Keratinocyte (primary cell): ENCODE results near the gene FSIP1. TPM values are rescaled to one million over a fixed set of nuclear protein-coding genes. Genes with fewer than 3 reads are reported as not detected.

ENCODE experiments used
- DNase-seq: peaks from one replicate; pipeline ENCODE4 v3.0.0-alpha.2; 2011; ENCODE audit warnings: low read depth, missing footprints, low spot score
- FAIRE-seq: peaks from 2 replicates; lab custom pipeline; 2011; peaks lifted over from hg19 to GRCh38; lab: Jason Lieb, UNC
- H2AFZ ChIP-seq: 2 replicates; pipeline ENCODE4 v1.6.0; 2012; ENCODE audit warnings: low read length, control low read depth, inconsistent platforms; ENCODE audit not compliant: control insufficient read depth
- H3K27ac ChIP-seq: 2 replicates; pipeline ENCODE4 v1.5.1; 2011; ENCODE audit warnings: low read length; ENCODE audit not compliant: control insufficient read depth, insufficient read depth
- H3K27me3 ChIP-seq: 3 replicates; pipeline ENCODE4 v1.6.0; 2011; ENCODE audit warnings: low read length; ENCODE audit not compliant: control insufficient read depth, insufficient read depth; ENCODE audit errors: extremely low read depth
- H3K36me3 ChIP-seq, 2 experiments: 2 replicates in 1 of 2; 3 replicates in 1 of 2; pipeline ENCODE4 v1.5.1; 2011; ENCODE audit warnings: low read length in 2 of 2, mild to moderate bottlenecking in 1 of 2; ENCODE audit not compliant: control insufficient read depth in 2 of 2, insufficient read depth in 2 of 2; ENCODE audit errors: extremely low read depth in 1 of 2
- H3K4me1 ChIP-seq: 3 replicates; pipeline ENCODE4 v1.5.1; 2011; ENCODE audit warnings: low read length; ENCODE audit not compliant: control insufficient read depth, insufficient read depth; ENCODE audit errors: extremely low read depth
- H3K4me2 ChIP-seq: 3 replicates; pipeline ENCODE4 v1.6.0; 2011; ENCODE audit warnings: low read depth, low read length; ENCODE audit not compliant: control insufficient read depth, insufficient read depth; ENCODE audit errors: extremely low read depth
- H3K4me3 ChIP-seq, 3 experiments: fragments of 200-600 bp in 1 of 3; sonication (generic) in 1 of 3; 2 replicates in 2 of 3; 3 replicates in 1 of 3; pipeline ENCODE4 v1.5.1; 2011 to 2016; ENCODE audit warnings: low read length in 3 of 3, mild to moderate bottlenecking in 3 of 3, control low read depth in 2 of 3, inconsistent platforms in 1 of 3, low read depth in 1 of 3, mixed read lengths in 1 of 3, mixed run types in 1 of 3, moderate library complexity in 1 of 3; ENCODE audit not compliant: control insufficient read depth in 2 of 3, insufficient read depth in 2 of 3; ENCODE audit errors: extremely low read depth in 1 of 3
- H3K79me2 ChIP-seq: 2 replicates; pipeline ENCODE4 v1.6.0; 2012; ENCODE audit warnings: low read length; ENCODE audit not compliant: control insufficient read depth, insufficient read depth
- H3K9ac ChIP-seq: 3 replicates; pipeline ENCODE4 v1.6.0; 2011; ENCODE audit warnings: low read length; ENCODE audit not compliant: control insufficient read depth, insufficient read depth; ENCODE audit errors: extremely low read depth
- H3K9me1 ChIP-seq: 3 replicates; pipeline ENCODE4 v1.6.0; 2011; ENCODE audit warnings: low read length; ENCODE audit not compliant: control insufficient read depth, insufficient read depth; ENCODE audit errors: extremely low read depth
- H3K9me3 ChIP-seq: 2 replicates; pipeline ENCODE4 v1.5.1; 2012; ENCODE audit warnings: low read depth, low read length; ENCODE audit not compliant: control insufficient read depth
- H4K20me1 ChIP-seq: 3 replicates; pipeline ENCODE4 v1.6.0; 2011; ENCODE audit warnings: low read length; ENCODE audit not compliant: control insufficient read depth, insufficient read depth; ENCODE audit errors: extremely low read depth
- CTCF ChIP-seq, 3 experiments: IDR thresholded peaks in 1 of 3; conservative IDR thresholded peaks in 1 of 3; optimal IDR thresholded peaks in 1 of 3; 2 replicates in 2 of 3; 3 replicates in 1 of 3; pipeline versions ENCODE3 to v1.5.1; 2011; ENCODE audit warnings: low read length in 3 of 3, mild to moderate bottlenecking in 3 of 3, moderate library complexity in 2 of 3, control low read depth in 1 of 3, inconsistent platforms in 1 of 3; ENCODE audit not compliant: insufficient read depth in 2 of 3; ENCODE audit errors: extremely low read depth in 1 of 3
- EZH2 ChIP-seq: IDR thresholded peaks from one replicate; pipeline ENCODE4 v1.6.1; 2012; ENCODE audit warnings: inconsistent platforms, mild to moderate bottlenecking, low read length, moderate library complexity
- dilution Hi-C: fragments of 300-500 bp; cut with MboI; formaldehyde crosslinking; loops from one replicate; pipeline ENCODE4 v1.7.0; 2020; ENCODE audit warnings: low sequenced_read_pairs; ENCODE audit not compliant: extremely low pct_ligation_motif_present
- polyA plus RNA-seq, 5 experiments: library from polyadenylated mRNA; depleted of rRNA in 3 of 5; stranded (reverse) in 3 of 5; stranded (forward) in 1 of 5; unstranded in 1 of 5; fragments of >200 nt; gene quantifications; 1 replicate in 1 of 5; 2 replicates in 3 of 5; 3 replicates in 1 of 5; pipeline versions ENCODE4 v1.2.1 to v1.2.3, GENCODE V29; 2011 to 2012; ENCODE audit warnings: missing spikeins in 2 of 5, low read depth in 1 of 5, low replicate concordance in 1 of 5

The FSIP1 gene
- polyA plus RNA-seq, 1 donor (not counting 4 experiments of a cell fraction or from before 2014, with no cell fraction given), result 1.5 TPM

- Histone ChIP-seq H2AFZ (no peak overlapping the region), H3K4me3 (no peak overlapping the region), H3K4me2 (no peak overlapping the region), H3K27me3 (no peaks in the 10 kb centered on the region), H3K9me3 (no peaks in the 10 kb centered on the region), H3K4me1 (peaks cover 3% of the 10 kb centered on the region), H3K36me3 (no peaks in the 10 kb centered on the region), H3K9me1 (no peaks in the 10 kb centered on the region), H3K9ac (no peak overlapping the region), H3K27ac (no peak overlapping the region), H4K20me1 (no peaks in the 10 kb centered on the region), H3K79me2 (no peaks in the 10 kb centered on the region)
- DNase-seq, result no peak
- TF ChIP-seq CTCF (optimal IDR thresholded peaks at IDR 0.05 in 1 of 3, IDR thresholded peaks at IDR 0.05 in 1 of 3, conservative IDR thresholded peaks at IDR 0.05 in 1 of 3; ENCODE audit: extremely low read depth in 1 of 3, insufficient read depth in 2 of 3, low read length in 3 of 3), result no peak
- TF ChIP-seq EZH2, result no peak
- no peak for FAIRE-seq
- dilution Hi-C loops, result no loop called here
Observed at GRCh38 chr15:39573844-39574243, 208.8 kb downstream of the FSIP1 start.

GRCh38 chr15:39573287-39573686, 209.4 kb downstream of the FSIP1 start:
- H3K79me2 ChIP-seq, result no peaks in the 10 kb centered on the region
- H4K20me1 ChIP-seq, result no peaks in the 10 kb centered on the region
- DNase-seq, result no peak
- FAIRE-seq, result no peak
- H3K9me1 ChIP-seq, result no peaks in the 10 kb centered on the region
- no peak overlapping the region for H3K4me3 ChIP-seq
- no peaks in the 10 kb centered on the region for H3K4me1 ChIP-seq
- TF ChIP-seq CTCF (optimal IDR thresholded peaks at IDR 0.05 in 1 of 3, IDR thresholded peaks at IDR 0.05 in 1 of 3, conservative IDR thresholded peaks at IDR 0.05 in 1 of 3; ENCODE audit: extremely low read depth in 1 of 3, insufficient read depth in 2 of 3, low read length in 3 of 3) (no peak), EZH2 (no peak)
- dilution Hi-C loops, result no loop called here
- H3K9ac ChIP-seq, result no peak overlapping the region
- no peaks in the 10 kb centered on the region for H3K36me3 ChIP-seq
- H3K4me2 ChIP-seq, result no peak overlapping the region
- H2AFZ ChIP-seq, result no peak overlapping the region
- H3K27me3 ChIP-seq, result no peaks in the 10 kb centered on the region
- H3K9me3 ChIP-seq, result no peaks in the 10 kb centered on the region
- H3K27ac ChIP-seq, result no peak overlapping the region
